Cardiac fibroblast (primary cell): ENCODE data around the gene PPP2R5B.

ENCODE experiments used
- DNase-seq, 2 donors: peaks; one replicate each; pipeline versions ENCODE4 v3.0.0 to v3.0.0-alpha.2; 2010; ENCODE audit warnings: low read depth in 2 of 2
- H3K4me3 ChIP-seq, 2 donors: replicated peaks in 1 of 2; 1 replicate in 1 of 2; 2 replicates in 1 of 2; pipeline ENCODE4 v1.5.1; 2011; ENCODE audit warnings: low read depth in 2 of 2, low read length in 2 of 2, mild to moderate bottlenecking in 2 of 2, moderate library complexity in 1 of 2
- TF ChIP-seq, protein P1 (sequence below): IDR thresholded peaks from one replicate; pipeline ENCODE4 v1.5.1; 2011; ENCODE audit warnings: low read depth, mild to moderate bottlenecking, low read length, inconsistent platforms

PPP2R5B gene

DNA sequence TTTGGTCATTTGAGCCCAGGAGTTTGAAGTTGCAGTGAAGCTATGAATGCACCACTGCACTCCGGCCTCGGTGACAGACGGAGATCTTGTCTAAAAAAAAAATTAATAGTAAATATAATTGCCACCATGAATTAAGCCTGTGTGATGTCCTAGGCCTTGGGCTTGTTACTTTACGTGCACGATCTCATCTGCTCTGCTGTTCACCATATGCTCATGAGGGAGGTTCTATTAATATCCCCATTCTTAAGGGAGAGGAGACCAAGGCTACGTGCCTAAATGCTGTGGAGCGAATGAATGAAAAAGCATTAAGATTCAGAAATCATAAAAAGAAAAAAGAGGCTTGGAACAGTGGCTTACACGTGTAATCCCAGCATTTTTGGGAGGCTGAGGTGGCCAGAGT, 4.9 kb upstream of the PPP2R5B start:
- no peak overlapping the region for H3K4me3 ChIP-seq
- DNase-seq = no peak
- TF ChIP-seq, protein P1, sequence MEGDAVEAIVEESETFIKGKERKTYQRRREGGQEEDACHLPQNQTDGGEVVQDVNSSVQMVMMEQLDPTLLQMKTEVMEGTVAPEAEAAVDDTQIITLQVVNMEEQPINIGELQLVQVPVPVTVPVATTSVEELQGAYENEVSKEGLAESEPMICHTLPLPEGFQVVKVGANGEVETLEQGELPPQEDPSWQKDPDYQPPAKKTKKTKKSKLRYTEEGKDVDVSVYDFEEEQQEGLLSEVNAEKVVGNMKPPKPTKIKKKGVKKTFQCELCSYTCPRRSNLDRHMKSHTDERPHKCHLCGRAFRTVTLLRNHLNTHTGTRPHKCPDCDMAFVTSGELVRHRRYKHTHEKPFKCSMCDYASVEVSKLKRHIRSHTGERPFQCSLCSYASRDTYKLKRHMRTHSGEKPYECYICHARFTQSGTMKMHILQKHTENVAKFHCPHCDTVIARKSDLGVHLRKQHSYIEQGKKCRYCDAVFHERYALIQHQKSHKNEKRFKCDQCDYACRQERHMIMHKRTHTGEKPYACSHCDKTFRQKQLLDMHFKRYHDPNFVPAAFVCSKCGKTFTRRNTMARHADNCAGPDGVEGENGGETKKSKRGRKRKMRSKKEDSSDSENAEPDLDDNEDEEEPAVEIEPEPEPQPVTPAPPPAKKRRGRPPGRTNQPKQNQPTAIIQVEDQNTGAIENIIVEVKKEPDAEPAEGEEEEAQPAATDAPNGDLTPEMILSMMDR = no peak

DNA sequence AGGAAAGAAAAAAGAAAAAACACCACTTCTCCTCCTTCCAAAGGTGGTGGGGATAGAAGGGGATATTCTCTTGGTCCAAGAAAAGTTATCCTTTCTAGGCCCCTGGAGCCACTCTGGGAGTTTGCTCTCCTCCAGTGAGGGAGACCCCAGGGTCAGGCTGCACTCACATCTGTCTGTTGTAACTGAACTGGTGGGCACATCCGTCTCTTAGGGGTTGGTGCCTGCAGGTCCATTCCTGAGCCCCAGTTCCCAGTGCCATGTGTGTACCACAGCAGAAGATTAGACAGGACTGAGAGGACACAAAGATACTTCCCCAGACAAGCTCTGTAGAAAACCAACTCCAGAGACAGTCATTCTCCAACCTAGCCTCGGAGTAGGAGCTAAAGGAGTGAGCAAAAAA, 4.4 kb upstream of the PPP2R5B start:
- no peak overlapping the region for H3K4me3 ChIP-seq
- DNase-seq = no peak
- TF ChIP-seq, protein P1 = no peak

DNA sequence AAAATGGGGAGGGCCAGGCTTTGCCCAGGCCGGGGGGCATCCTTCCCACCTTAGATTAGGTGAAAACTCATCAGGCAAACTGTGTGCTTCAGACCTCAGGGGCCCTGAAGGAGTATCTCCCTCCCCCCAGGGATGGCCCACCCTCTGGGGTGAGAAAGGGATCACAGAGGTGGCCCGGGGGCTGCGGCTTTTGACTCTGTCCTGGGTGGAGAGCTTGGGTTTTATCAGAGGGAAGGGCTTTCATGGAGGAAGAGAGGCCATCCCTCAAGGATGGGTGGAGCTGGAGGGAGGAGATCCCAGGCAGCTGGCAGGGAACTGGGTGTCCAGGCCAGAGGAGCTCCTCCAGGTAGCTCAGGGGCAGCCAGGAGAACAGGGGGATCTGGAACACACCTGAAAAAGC, 3.1 kb upstream of the PPP2R5B start:
- H3K4me3 ChIP-seq = no peak overlapping the region
- TF ChIP-seq, protein P1 = no peak
- DNase-seq = no peak

DNA sequence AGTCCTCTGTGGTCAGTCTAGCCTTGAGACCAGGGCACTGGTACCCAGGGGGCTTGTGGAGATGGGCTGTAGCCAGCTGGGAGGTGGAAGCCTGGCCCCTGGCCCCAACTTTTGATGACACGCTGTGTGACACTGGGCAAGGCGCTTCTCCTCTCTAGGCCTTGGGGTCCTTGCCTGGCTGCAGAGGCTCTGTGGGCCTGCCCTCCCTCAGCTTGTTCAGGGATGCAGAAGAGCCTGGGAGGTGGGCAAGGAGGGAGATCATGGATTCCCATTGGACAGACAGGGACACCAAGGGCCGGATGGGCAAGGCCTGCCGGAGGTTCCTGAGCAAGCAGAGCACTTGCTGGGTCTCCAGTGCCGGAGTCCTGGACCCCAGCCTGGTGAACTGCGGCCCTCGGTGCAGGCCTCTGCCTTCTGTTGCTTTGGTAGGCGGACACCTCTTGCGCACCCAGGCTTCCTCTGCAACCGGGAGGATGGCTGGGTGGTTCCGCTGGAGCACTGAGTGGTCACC, 1.3 kb upstream of the PPP2R5B start:
- TF ChIP-seq, protein P1 = no peak
- no peak overlapping the region for H3K4me3 ChIP-seq
- DNase-seq = no peak

DNA sequence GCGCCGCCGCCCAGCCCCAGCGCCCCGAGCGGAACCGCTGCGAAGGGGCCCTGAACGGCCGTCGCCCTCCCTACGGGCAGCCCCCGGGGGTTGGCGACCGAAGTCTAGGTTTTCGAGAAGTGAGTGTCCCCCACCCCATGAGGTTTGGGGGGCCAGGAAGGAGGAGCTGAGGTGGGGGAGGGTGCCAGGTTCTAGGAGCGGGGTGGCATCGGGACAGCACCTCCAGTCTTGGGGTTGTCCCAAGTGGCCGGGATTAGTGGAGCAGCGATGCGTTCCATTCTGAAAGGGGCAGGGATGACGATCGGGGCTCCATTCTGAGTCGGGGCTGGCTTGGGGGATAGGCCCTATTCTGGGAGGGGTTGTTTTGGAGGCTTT, 408 bp downstream of the PPP2R5B start:
- TF ChIP-seq, protein P1 = no peak
- peak; percentile 13 for DNase-seq
- peak overlapping the region; percentile 89 to 93 for H3K4me3 ChIP-seq

DNA sequence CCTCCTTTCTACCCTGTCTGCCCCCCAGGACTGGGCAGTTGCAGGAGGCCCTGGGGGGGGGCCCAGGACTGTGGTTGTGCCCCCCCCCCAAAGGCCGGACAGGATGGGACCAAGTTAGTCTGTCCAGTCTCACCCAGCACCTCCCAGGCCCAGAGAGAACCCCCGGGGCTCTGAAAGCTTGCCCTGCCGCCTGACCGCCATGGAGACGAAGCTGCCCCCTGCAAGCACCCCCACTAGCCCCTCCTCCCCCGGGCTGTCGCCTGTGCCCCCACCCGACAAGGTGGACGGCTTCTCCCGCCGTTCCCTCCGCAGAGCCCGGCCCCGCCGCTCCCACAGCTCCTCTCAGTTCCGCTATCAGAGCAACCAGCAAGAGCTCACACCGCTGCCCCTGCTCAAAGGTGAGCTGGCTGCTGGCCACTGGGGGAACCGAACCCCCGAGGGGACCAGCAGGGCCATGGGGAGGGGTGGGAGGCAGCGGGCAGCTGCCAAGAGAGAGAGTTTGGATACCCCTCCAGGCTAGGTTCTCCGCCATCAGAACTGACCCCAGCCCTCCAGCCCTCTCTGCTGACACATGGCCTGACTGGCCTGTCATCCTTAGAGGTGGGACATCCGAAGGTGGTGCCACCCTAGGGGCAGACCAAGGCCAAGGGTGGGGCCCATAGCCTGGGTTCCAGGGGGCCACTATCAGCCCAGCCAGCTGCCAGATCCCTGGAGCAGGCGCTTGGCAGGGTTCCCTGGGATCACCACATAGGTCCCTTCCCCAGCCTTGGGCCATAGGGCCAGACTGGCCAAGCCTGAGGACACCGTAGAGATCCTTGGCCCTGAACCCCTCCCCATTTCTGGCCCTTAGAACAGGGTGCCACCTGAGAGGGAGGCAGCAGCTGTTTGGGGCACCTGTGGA, 1.3 kb downstream of the PPP2R5B start:
- TF ChIP-seq, protein P1 = no peak
- H3K4me3 ChIP-seq = peak overlapping the region; percentile 89 to 93

More for the DNA sequence above, 1.3 kb downstream of the PPP2R5B start:
- DNase-seq = no peak
